ENCODE data around the gene GNG2. TPM values are rescaled to one million over a fixed set of nuclear protein-coding genes. Genes with fewer than 3 reads are reported as not detected.
"Not testable (repeated sequence)": the region's sequence is repeated elsewhere in the genome, so short reads cannot be mapped to it uniquely, and the experiment has no call there.

The GNG2 gene
- total and polyA plus RNA-seq, 5 donors from 2014 or later = 145 to 252 (median 203) TPM

DNA sequence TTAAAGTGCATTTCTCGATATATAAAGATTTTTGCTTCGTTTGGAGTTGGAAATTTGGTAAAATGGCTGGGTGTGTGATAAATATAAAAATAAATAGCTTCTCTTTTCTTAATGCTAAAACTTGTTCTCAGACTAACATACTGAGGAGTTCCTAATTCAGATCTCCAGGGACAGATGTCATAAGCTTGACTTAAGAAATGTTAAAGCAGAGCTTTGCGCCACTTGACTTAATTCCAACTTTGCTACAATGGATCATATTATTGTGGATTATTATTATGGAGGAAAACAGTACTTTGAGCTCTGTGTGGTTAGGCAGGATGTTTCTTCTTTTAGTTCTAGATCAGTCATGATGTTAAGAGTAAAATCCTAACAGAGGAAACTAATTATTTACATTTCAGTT lies 33.8 kb downstream of the GNG2 start:
- H3K4me3 Mint-ChIP-seq = peak overlapping the region in 1 of 4 donors; percentile 55
- peaks cover 20% of the 10 kb centered on the region for H3K36me3 ChIP-seq (ENCODE audit: control insufficient read depth, insufficient read depth, low read length)
- no peaks in the 10 kb centered on the region for H3K9me3 ChIP-seq (ENCODE audit: control insufficient read depth in 2 of 2, low read length in 2 of 2)
- H3K27me3 Mint-ChIP-seq = no peaks in the 10 kb centered on the region
- H3K27ac Mint-ChIP-seq = peak overlapping the region in 1 of 3 donors; percentile 65
- peaks cover 0 to 3% (median 0%) of the 10 kb centered on the region in 7 donors for H3K9me3 Mint-ChIP-seq
- DNase-seq = no peak
- H3K36me3 Mint-ChIP-seq = peaks cover 27% of the 10 kb centered on the region
- H3K4me1 ChIP-seq (ENCODE audit: control insufficient read depth, insufficient read depth, low read length, poor library complexity, severe bottlenecking) = peaks cover 40% of the 10 kb centered on the region
- H3K4me1 Mint-ChIP-seq = peaks cover 72 to 94% (median 80%) of the 10 kb centered on the region in 4 donors
- H3K27me3 ChIP-seq (ENCODE audit: control insufficient read depth, insufficient read depth, low read length) = no peaks in the 10 kb centered on the region
- H3K4me3 ChIP-seq (ENCODE audit: low read depth, low read length) = no peak overlapping the region
- H3K27ac ChIP-seq (ENCODE audit: insufficient read depth, low read length, poor library complexity, severe bottlenecking) = no peak overlapping the region
- ATAC-seq (ENCODE audit: low read depth in 2 of 2) = no peak

DNA sequence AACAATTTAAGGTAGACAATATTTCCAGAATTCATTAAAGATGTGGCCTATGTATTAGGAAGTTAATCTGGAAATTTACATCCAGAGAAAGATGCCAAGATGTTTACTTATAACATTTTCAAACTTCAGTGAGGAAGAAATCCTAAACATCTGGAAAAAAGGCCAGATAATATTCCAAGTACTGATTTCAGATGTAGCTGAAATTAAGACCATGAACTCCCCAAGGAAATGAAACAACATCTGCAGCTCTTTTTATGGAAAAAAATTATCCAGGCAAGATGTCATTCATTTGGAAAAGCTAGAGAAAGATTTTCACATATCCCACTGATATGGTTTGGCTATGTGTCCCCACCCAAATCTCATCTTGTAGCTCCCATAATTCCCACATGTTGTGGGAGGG lies 35.0 kb downstream of the GNG2 start:
- Histone ChIP-seq H3K4me1 (ENCODE audit: control insufficient read depth, insufficient read depth, low read length, poor library complexity, severe bottlenecking) (peaks cover 34% of the 10 kb centered on the region), H3K27ac (ENCODE audit: insufficient read depth, low read length, poor library complexity, severe bottlenecking) (no peak overlapping the region), H3K36me3 (ENCODE audit: control insufficient read depth, insufficient read depth, low read length) (peaks cover 29% of the 10 kb centered on the region), H3K27me3 (ENCODE audit: control insufficient read depth, insufficient read depth, low read length) (no peaks in the 10 kb centered on the region), H3K9me3 (ENCODE audit: control insufficient read depth in 2 of 2, low read length in 2 of 2) (no peaks in the 10 kb centered on the region), H3K4me3 (ENCODE audit: low read depth, low read length) (no peak overlapping the region)
- Mint-ChIP-seq H3K4me3 (no peak overlapping the region), H3K27ac (peak overlapping the region in 2 of 3 donors; percentile 14 to 90), H3K9me3 (peaks cover 0 to 3% (median 1%) of the 10 kb centered on the region in 7 donors), H3K36me3 (peaks cover 35% of the 10 kb centered on the region), H3K4me1 (peaks cover 71 to 94% (median 80%) of the 10 kb centered on the region in 4 donors), H3K27me3 (no peaks in the 10 kb centered on the region)
- ATAC-seq (ENCODE audit: low read depth in 2 of 2) (no peak), DNase-seq (no peak)

- no peaks in the 10 kb centered on the region for H3K27me3 Mint-ChIP-seq
- Histone ChIP-seq H3K4me3 (ENCODE audit: low read depth, low read length) (peak overlapping the region; percentile 10), H3K36me3 (ENCODE audit: control insufficient read depth, insufficient read depth, low read length) (peaks cover 29% of the 10 kb centered on the region), H3K27ac (ENCODE audit: insufficient read depth, low read length, poor library complexity, severe bottlenecking) (peak overlapping the region; percentile 24), H3K27me3 (ENCODE audit: control insufficient read depth, insufficient read depth, low read length) (no peaks in the 10 kb centered on the region), H3K4me1 (ENCODE audit: control insufficient read depth, insufficient read depth, low read length, poor library complexity, severe bottlenecking) (peaks cover 46% of the 10 kb centered on the region), H3K9me3 (ENCODE audit: control insufficient read depth in 2 of 2, low read length in 2 of 2) (no peaks in the 10 kb centered on the region)
- H3K9me3 Mint-ChIP-seq = peaks cover 0 to 3% (median 1%) of the 10 kb centered on the region in 7 donors
- peak overlapping the region in 2 of 4 donors; percentile 15 to 59 for H3K4me3 Mint-ChIP-seq
- peaks cover 57 to 90% (median 69%) of the 10 kb centered on the region in 4 donors for H3K4me1 Mint-ChIP-seq
- DNase-seq (no peak), ATAC-seq (ENCODE audit: low read depth in 2 of 2) (no peak)
- H3K36me3 Mint-ChIP-seq = peaks cover 29% of the 10 kb centered on the region
- peak overlapping the region; percentile 67 to 93 (median 85) for H3K27ac Mint-ChIP-seq
These were observed 37.5 kb downstream of the GNG2 start for GRCh38 chr14:51897791-51898355.

- Mint-ChIP-seq H3K4me3 (peak overlapping the region in 2 of 4 donors; percentile 48 to 61), H3K27me3 (no peaks in the 10 kb centered on the region), H3K4me1 (peaks cover 46 to 88% (median 70%) of the 10 kb centered on the region in 4 donors), H3K27ac (peak overlapping the region in 2 of 3 donors; percentile 75 to 84), H3K9me3 (peaks cover 0 to 9% (median 1%) of the 10 kb centered on the region in 7 donors), H3K36me3 (peaks cover 44% of the 10 kb centered on the region)
- Histone ChIP-seq H3K4me1 (ENCODE audit: control insufficient read depth, insufficient read depth, low read length, poor library complexity, severe bottlenecking) (peaks cover 44% of the 10 kb centered on the region), H3K4me3 (ENCODE audit: low read depth, low read length) (no peak overlapping the region), H3K27ac (ENCODE audit: insufficient read depth, low read length, poor library complexity, severe bottlenecking) (peak overlapping the region; percentile 29), H3K9me3 (ENCODE audit: control insufficient read depth in 2 of 2, low read length in 2 of 2) (peaks cover 7 to 10% of the 10 kb centered on the region in 2 experiments), H3K27me3 (ENCODE audit: control insufficient read depth, insufficient read depth, low read length) (no peaks in the 10 kb centered on the region), H3K36me3 (ENCODE audit: control insufficient read depth, insufficient read depth, low read length) (peaks cover 28% of the 10 kb centered on the region)
- peak; percentile 35 to 79 for ATAC-seq (ENCODE audit: low read depth in 2 of 2)
- peak in 2 of 3 donors; percentile 9 to 36 for DNase-seq
These were observed 41.1 kb downstream of the GNG2 start for GRCh38 chr14:51901475-51902024.

DNA sequence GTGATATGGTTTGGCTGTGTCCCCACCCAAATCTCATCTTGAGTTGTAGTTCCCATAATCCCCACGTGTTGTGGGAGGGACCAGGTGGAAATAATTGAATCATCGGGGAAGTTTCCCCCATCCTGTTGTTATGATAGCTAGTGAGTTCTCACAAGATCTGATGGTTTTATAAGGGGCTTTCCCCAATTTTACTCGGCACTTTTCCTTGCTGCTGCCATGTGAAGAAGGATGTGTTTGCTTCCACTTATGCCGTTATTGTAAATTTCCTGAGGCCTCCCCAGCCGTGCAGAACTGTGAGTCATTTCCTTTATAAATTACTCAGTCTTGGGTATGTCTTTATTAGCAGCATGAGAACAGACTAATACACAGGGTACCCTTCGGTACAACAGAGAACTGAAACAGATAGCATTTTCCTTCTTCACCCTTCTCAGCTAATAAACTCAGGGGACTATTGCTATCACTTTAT lies 45.3 kb downstream of the GNG2 start:
- Histone ChIP-seq H3K27ac (ENCODE audit: insufficient read depth, low read length, poor library complexity, severe bottlenecking) (peak overlapping the region; percentile 83), H3K4me3 (ENCODE audit: low read depth, low read length) (peak overlapping the region; percentile 65), H3K9me3 (ENCODE audit: control insufficient read depth in 2 of 2, low read length in 2 of 2) (peaks cover 7 to 10% of the 10 kb centered on the region in 2 experiments), H3K4me1 (ENCODE audit: control insufficient read depth, insufficient read depth, low read length, poor library complexity, severe bottlenecking) (peaks cover 20% of the 10 kb centered on the region), H3K36me3 (ENCODE audit: control insufficient read depth, insufficient read depth, low read length) (peaks cover 30% of the 10 kb centered on the region)
- H3K27me3 Mint-ChIP-seq; H3K9me3 Mint-ChIP-seq; H3K27me3 ChIP-seq (ENCODE audit: control insufficient read depth, insufficient read depth, low read length): not testable (repeated sequence)
- ATAC-seq (ENCODE audit: low read depth in 2 of 2) = peak; percentile 84 to 92
- peak overlapping the region; percentile 31 to 55 (median 51) for H3K4me3 Mint-ChIP-seq
- peak; percentile 36 to 48 (median 43) for DNase-seq
- H3K36me3 Mint-ChIP-seq = peaks cover 38% of the 10 kb centered on the region
- peak overlapping the region; percentile 34 to 83 (median 62) for H3K27ac Mint-ChIP-seq
- peaks cover 28 to 74% (median 55%) of the 10 kb centered on the region in 4 donors for H3K4me1 Mint-ChIP-seq

GRCh38 chr14:51908086-51908485 lies 47.7 kb downstream of the GNG2 start:
- Mint-ChIP-seq H3K36me3 (peaks cover 43% of the 10 kb centered on the region), H3K27ac (peak overlapping the region in 2 of 3 donors; percentile 56 to 76), H3K9me3 (peaks cover 0 to 8% (median 0%) of the 10 kb centered on the region in 7 donors), H3K4me3 (no peak overlapping the region), H3K4me1 (peaks cover 35 to 81% (median 64%) of the 10 kb centered on the region in 4 donors), H3K27me3 (no peaks in the 10 kb centered on the region)
- Histone ChIP-seq H3K27me3 (ENCODE audit: control insufficient read depth, insufficient read depth, low read length) (no peaks in the 10 kb centered on the region), H3K4me1 (ENCODE audit: control insufficient read depth, insufficient read depth, low read length, poor library complexity, severe bottlenecking) (peaks cover 28% of the 10 kb centered on the region), H3K9me3 (ENCODE audit: control insufficient read depth in 2 of 2, low read length in 2 of 2) (peaks cover 7 to 10% of the 10 kb centered on the region in 2 experiments), H3K36me3 (ENCODE audit: control insufficient read depth, insufficient read depth, low read length) (peaks cover 33% of the 10 kb centered on the region), H3K27ac (ENCODE audit: insufficient read depth, low read length, poor library complexity, severe bottlenecking) (no peak overlapping the region), H3K4me3 (ENCODE audit: low read depth, low read length) (no peak overlapping the region)
- DNase-seq = no peak
- no peak for ATAC-seq (ENCODE audit: low read depth in 2 of 2)

DNA sequence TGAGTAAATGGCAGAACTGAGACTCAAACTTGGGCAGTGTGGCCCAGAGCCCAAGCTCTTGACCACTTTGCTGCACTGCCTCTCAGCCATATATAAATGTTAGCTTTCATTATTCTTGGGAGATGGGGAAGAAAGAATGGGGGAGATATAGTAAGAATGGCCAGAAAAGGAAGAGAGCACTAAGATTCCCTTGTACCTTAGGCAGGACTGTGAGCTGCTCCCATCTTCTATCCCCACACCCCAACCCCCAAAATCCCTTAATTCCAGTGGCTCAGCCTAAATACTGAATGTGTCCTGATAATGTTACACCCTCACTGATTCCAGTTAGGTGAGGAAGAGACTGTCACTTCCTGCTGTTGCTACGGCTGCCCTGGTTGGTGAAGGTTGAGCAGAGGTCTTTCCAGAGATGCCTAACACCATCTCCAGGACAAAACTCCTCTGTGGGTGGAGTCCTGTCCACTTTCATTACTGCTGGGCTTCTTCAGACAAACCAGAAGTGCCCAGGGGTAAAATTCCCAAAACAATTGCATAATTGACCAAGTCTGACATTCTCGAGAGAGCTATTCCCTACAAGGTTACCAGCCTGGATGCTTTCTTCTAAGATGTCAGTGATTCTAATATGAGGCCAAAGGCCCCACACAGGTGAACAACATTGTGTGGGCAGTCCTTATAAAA lies 51.8 kb downstream of the GNG2 start:
- H3K27ac ChIP-seq (ENCODE audit: insufficient read depth, low read length, poor library complexity, severe bottlenecking) = no peak overlapping the region
- H3K4me1 Mint-ChIP-seq = peaks cover 50 to 87% (median 71%) of the 10 kb centered on the region in 4 donors
- H3K9me3 Mint-ChIP-seq = no peaks in the 10 kb centered on the region
- DNase-seq (no peak), ATAC-seq (ENCODE audit: low read depth in 2 of 2) (no peak)
- H3K4me3 Mint-ChIP-seq = peak overlapping the region in 3 of 4 donors; percentile 5 to 23 (median 11)
- peaks cover 37% of the 10 kb centered on the region for H3K4me1 ChIP-seq (ENCODE audit: control insufficient read depth, insufficient read depth, low read length, poor library complexity, severe bottlenecking)
- H3K9me3 ChIP-seq (ENCODE audit: control insufficient read depth in 2 of 2, low read length in 2 of 2) = no peaks in the 10 kb centered on the region
- peaks cover 44% of the 10 kb centered on the region for H3K36me3 ChIP-seq (ENCODE audit: control insufficient read depth, insufficient read depth, low read length)
- H3K27me3 ChIP-seq (ENCODE audit: control insufficient read depth, insufficient read depth, low read length) = no peaks in the 10 kb centered on the region
- no peak overlapping the region for H3K4me3 ChIP-seq (ENCODE audit: low read depth, low read length)
- H3K27ac Mint-ChIP-seq = peak overlapping the region; percentile 43 to 75 (median 61)
- no peaks in the 10 kb centered on the region for H3K27me3 Mint-ChIP-seq
- H3K36me3 Mint-ChIP-seq = peaks cover 39% of the 10 kb centered on the region
